Psoas muscle (tissue), 8 donors: Measurements from ENCODE around the gene GPR31. TPM values are rescaled to one million over a fixed set of nuclear protein-coding genes. Genes with fewer than 3 reads are reported as not detected.
A peak's percentile ranks its signal among the peaks of the same experiment; 100 is the strongest.

Source experiments
- ATAC-seq, 4 donors: fragments of 200-7000 bp; cut with Tn5 transposase; one replicate each; pipeline ENCODE4 v1.9.1; 2020; ENCODE audit warnings: moderate library complexity in 3 of 4, mild to moderate bottlenecking in 2 of 4
- DNase-seq, 2 donors: peaks; one replicate each; pipeline ENCODE4 v3.0.0-alpha.2; 2020
- H3K27ac ChIP-seq: fragments of 200-600 bp; one replicate; pipeline ENCODE4 v1.8.0; 2022
- H3K27me3 ChIP-seq, 3 donors: fragments of 200-600 bp in 1 of 3; one replicate each; pipeline versions ENCODE4 v1.6.1 to v1.8.0; 2013 to 2022; ENCODE audit warnings: low read length in 2 of 3, mild to moderate bottlenecking in 2 of 3, moderate library complexity in 1 of 3; ENCODE audit not compliant: insufficient read depth in 3 of 3
- H3K36me3 ChIP-seq, 2 donors: fragments of 200-600 bp in 1 of 2; one replicate each; pipeline versions ENCODE4 v1.6.1 to v1.8.0; 2013 to 2022; ENCODE audit warnings: low read depth in 1 of 2, mild to moderate bottlenecking in 1 of 2, moderate library complexity in 1 of 2; ENCODE audit not compliant: insufficient read depth in 1 of 2
- H3K4me1 ChIP-seq: fragments of 200-600 bp; one replicate; pipeline ENCODE4 v1.8.0; 2022
- H3K4me3 ChIP-seq: fragments of 200-600 bp; one replicate; pipeline ENCODE4 v1.8.0; 2022; ENCODE audit warnings: mild to moderate bottlenecking
- H3K9me3 ChIP-seq: fragments of 200-600 bp; one replicate; pipeline ENCODE4 v1.8.0; 2022
- CTCF ChIP-seq: fragments of 200-600 bp; IDR thresholded peaks from one replicate; pipeline ENCODE4 v1.8.0; 2022; ENCODE audit warnings: antibody characterized with exemption
- WGBS, 3 donors: extraction: QIAGEN DNeasy Blood & Tissue Kit; methylation state at CpG; one replicate each; pipeline versions ENCODE4 v1.1.6 to v1.1.7; 2013; 5-methylcytosine and 5-hydroxymethylcytosine counted together
- intact Hi-C, 2 donors: fragments of 100-400 bp; cut with DNase I; formaldehyde crosslinking; loops; one replicate each; pipeline versions ENCODE4 v1.11.0 to v1.14.2; 2022
- polyA plus RNA-seq, 3 donors: library from polyadenylated mRNA; stranded (reverse); fragments of 200-250 nt; gene quantifications; one replicate each; pipeline ENCODE4 v1.2.3, GENCODE V29; 2013
- total RNA-seq, 4 donors: library from RNA; stranded (reverse); fragmentation: NEBNext Ultra II Directional in 2 of 4; extraction: Animal tissue kit (Norgen Biotek cat#: 25700) in 2 of 4; gene quantifications; one replicate each; pipeline versions ENCODE4 v1.2.1 to v1.2.4, GENCODE V29; 2021 to 2023
- donor health status: healthy with polysubstance abuse.
- donor health status: DM: no; HTN: no; CAD: no; lungs with moderate emphysema.
- donor health status: Bipolar disorder and iron deficiency.
- donor health status: healthy.
- donor health status: DM: yes; HTN: yes; CAD: no.
- donor health status: DM: no; HTN: no; CAD: no.
- donor health status: DM: no; HTN: no; CAD: no.
- donor health status: DM: yes; HTN: yes; CAD: no.

GPR31 gene
- total and polyA plus RNA-seq, 7 donors, result not detected

- TF ChIP-seq CTCF, result peak; percentile 56
- peak; percentile 46 to 66 (median 61) for ATAC-seq
- WGBS, 3 donors, result 43 to 50% (median 49%) methylated on average over 18 of the region's 18 CpGs
- Histone ChIP-seq H3K9me3 (no peaks in the 10 kb centered on the region), H3K36me3 (no peaks in the 10 kb centered on the region), H3K27me3 (peaks cover 0 to 11% (median 3%) of the 10 kb centered on the region in 3 donors), H3K4me3 (no peak overlapping the region), H3K27ac (no peak overlapping the region), H3K4me1 (no peaks in the 10 kb centered on the region)
- DNase-seq, result no peak
- intact Hi-C loops, result loop anchor here (5.0 to 10.0 kb wide), 2 partner anchors 365 to 367 kb away; no protein-coding TSS in a partner anchor
These were observed 15.9 kb downstream of the GPR31 start for GRCh38 chr6:167141667-167142432.

DNA sequence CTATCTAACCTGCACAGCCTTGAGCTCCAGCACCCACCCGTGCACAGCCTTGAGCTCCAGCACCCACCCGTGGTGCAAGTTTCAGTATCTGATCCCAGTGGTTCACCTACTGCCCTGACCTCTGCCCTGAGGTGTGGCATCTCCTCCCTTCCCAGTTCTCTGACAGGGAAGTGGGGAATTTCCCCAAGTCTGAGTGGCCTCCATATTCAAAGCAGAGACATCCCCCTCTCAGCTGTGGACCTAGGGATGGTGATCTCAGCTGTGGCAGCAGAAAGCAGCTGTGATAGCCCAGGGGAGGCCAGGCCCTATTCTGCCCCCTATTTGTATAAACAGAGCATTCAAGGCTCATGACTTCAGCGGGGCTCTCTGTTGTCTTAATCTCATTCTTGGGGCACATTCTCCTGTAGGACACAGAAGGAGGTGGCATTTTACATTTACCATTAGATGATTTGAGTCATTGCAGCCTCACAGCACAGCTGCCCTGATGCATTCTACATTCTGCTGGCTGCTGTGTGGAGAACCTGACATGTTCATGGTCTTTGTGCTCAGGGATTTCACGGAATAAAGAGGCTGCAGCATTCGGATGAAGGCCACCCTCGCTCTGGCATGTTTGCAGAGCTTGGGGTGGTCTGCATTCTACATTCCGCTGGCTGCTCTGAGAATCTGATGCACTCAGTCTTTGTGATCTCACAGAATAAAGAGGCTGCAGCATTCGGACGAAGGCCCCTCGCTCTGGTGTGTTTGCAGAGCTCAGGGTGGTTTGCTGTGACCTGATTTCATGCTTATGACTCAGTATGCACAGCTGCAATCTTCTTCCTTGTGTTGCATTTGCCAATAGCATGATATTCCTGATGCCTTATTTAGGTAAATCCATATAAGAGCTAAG, 16.9 kb downstream of the GPR31 start:
- Histone ChIP-seq H3K27me3 (peaks cover 0 to 3% (median 3%) of the 10 kb centered on the region in 3 donors), H3K4me3 (no peak overlapping the region), H3K36me3 (no peaks in the 10 kb centered on the region), H3K4me1 (no peaks in the 10 kb centered on the region), H3K9me3 (no peaks in the 10 kb centered on the region), H3K27ac (no peak overlapping the region)
- DNase-seq (no peak), ATAC-seq (no peak)
- no peak for TF ChIP-seq CTCF
- 38 to 57% (median 47%) methylated on average over 10 of the region's 10 CpGs for WGBS, 3 donors
- intact Hi-C loops, result loop anchor here (5.0 to 10.0 kb wide), 2 partner anchors 364 to 366 kb away; no protein-coding TSS in a partner anchor

GRCh38 chr6:167139761-167140160, 18.0 kb downstream of the GPR31 start:
- Histone ChIP-seq H3K27me3 (peaks cover 0 to 5% (median 0%) of the 10 kb centered on the region in 3 donors), H3K36me3 (no peaks in the 10 kb centered on the region), H3K27ac (no peak overlapping the region), H3K9me3 (no peaks in the 10 kb centered on the region), H3K4me1 (no peaks in the 10 kb centered on the region), H3K4me3 (no peak overlapping the region)
- WGBS, 3 donors, result 89 to 92% (median 92%) methylated on average over 4 of the region's 4 CpGs
- DNase-seq (no peak), ATAC-seq (no peak)
- intact Hi-C loops, result loop anchor here (5.0 to 10.0 kb wide), 2 partner anchors 362 to 365 kb away; no protein-coding TSS in a partner anchor
- TF ChIP-seq CTCF, result no peak

- WGBS, 3 donors, result 71 to 74% (median 71%) methylated on average over 6 of the region's 6 CpGs
- intact Hi-C loops, result no loop called here
- H3K4me1 ChIP-seq, result no peaks in the 10 kb centered on the region
- TF ChIP-seq CTCF, result no peak
- no peaks in the 10 kb centered on the region for H3K36me3 ChIP-seq
- no peak overlapping the region for H3K27ac ChIP-seq
- peaks cover 0 to 2% (median 0%) of the 10 kb centered on the region in 3 donors for H3K27me3 ChIP-seq
- H3K4me3 ChIP-seq, result no peak overlapping the region
- no peak for DNase-seq
- ATAC-seq, result no peak
- H3K9me3 ChIP-seq, result no peaks in the 10 kb centered on the region
These were observed 19.9 kb downstream of the GPR31 start for GRCh38 chr6:167137881-167138280.
